B cell (primary cell): ENCODE data around the gene TRIM31.

Experiments
- EZH2 ChIP-seq: IDR thresholded peaks from 2 replicates; pipeline ENCODE4 v1.6.1; 2012; ENCODE audit warnings: borderline replicate concordance, low read depth, mild to moderate bottlenecking, moderate library complexity, low read length; ENCODE audit not compliant: insufficient read depth, poor library complexity, severe bottlenecking
- TF ChIP-seq, protein P1 (sequence below): fragments of 200-600 bp; IDR thresholded peaks from one replicate; pipeline ENCODE4 v1.8.0; 2022; ENCODE audit warnings: antibody characterized with exemption, mild to moderate bottlenecking

- TF ChIP-seq, protein P1, sequence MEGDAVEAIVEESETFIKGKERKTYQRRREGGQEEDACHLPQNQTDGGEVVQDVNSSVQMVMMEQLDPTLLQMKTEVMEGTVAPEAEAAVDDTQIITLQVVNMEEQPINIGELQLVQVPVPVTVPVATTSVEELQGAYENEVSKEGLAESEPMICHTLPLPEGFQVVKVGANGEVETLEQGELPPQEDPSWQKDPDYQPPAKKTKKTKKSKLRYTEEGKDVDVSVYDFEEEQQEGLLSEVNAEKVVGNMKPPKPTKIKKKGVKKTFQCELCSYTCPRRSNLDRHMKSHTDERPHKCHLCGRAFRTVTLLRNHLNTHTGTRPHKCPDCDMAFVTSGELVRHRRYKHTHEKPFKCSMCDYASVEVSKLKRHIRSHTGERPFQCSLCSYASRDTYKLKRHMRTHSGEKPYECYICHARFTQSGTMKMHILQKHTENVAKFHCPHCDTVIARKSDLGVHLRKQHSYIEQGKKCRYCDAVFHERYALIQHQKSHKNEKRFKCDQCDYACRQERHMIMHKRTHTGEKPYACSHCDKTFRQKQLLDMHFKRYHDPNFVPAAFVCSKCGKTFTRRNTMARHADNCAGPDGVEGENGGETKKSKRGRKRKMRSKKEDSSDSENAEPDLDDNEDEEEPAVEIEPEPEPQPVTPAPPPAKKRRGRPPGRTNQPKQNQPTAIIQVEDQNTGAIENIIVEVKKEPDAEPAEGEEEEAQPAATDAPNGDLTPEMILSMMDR, result no peak
- no peak for TF ChIP-seq EZH2
Measured at GRCh38 chr6:30149234-30149633, 36.3 kb upstream of the TRIM31 start.
